COLO829 (cell line): ENCODE data around the gene HSP90B1.

Experiments used
- DNase-seq: peaks from one replicate; pipeline ENCODE4 v3.0.0; 2012; ENCODE audit warnings: low spot score

The HSP90B1 gene

DNA sequence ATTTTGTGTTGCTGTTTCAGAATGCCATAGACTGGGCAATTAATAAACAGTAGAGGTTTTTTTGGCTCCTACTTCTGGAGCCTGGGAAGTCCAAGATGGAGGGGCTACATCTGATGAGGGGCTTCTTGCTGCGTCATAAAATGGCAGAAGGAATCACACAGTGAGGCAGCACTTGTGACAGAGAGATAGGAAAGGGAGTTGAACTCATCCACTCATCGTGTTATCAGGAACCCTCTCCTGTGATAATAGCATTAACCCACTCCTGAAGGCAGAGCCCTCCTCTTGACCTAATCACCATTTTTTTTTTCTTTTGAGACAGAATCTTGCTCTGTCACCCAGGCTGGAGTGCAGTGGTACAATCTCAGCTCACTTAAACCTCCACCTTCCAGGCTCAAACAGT, 45.2 kb downstream of the HSP90B1 start:
- DNase-seq, result no peak

DNA sequence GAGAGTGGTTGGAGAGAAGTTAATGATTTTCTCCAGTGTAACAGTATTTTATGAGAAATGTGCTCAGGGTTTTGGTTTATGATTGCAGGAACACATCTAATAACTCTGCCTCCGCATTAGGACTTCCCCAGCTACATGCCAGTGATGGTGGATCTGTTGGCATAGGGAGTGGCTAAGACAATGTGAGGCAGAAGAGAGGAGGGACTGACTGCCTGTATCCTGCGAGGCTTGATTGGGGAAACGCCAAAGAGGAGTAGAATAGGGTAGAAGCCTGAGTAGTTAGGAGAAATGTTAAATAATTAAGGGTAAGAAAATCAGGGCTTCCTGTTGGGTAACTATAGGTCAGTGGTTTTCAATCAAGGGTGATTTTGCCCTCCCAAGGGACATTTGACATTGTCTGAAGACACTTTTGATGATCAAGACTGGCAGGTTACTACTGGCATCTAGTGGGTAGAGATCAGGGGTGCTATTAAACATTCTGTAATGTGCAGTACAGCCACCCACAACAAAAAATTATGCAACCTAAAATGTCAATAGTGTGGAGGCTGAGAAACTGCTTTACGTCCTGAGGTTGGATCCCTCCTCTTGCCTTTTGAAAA, 48.3 kb downstream of the HSP90B1 start:
- no peak for DNase-seq

DNA sequence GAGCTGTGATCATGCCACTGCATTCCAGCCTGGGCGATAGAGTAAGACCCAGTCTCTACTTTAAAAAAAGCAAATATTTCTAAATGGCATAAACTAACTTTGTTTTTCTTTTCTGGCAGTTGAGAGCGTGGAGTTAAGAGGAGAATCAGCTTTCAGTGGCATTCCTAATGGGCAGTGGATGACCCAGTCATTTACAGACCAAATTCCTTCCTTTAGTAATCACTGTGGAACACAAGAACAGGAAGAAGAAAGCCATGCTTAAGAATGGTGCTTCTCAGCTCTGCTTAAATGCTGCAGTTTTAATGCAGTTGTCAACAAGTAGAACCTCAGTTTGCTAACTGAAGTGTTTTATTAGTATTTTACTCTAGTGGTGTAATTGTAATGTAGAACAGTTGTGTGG, 56.6 kb downstream of the HSP90B1 start:
- DNase-seq, result no peak

DNA sequence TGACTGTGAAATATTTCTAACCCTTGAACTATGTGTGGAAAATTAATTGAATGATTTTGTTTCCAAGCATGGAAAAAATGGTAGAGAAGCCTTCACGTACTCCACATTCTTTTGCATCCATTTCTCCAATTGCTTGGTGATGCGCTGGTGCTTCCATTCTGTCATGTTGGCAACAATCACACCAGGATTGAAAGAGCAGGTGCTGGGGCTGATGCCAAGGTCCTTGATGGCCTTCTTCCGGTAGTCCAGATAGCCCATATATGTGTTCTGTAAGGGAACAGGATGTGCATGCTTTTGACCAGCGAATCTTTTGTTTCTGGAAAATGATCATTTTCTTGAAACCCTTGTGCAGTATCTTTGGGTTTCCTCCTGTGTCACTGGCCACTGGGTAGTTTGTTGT, 64.0 kb downstream of the HSP90B1 start:
- DNase-seq, result no peak

DNA sequence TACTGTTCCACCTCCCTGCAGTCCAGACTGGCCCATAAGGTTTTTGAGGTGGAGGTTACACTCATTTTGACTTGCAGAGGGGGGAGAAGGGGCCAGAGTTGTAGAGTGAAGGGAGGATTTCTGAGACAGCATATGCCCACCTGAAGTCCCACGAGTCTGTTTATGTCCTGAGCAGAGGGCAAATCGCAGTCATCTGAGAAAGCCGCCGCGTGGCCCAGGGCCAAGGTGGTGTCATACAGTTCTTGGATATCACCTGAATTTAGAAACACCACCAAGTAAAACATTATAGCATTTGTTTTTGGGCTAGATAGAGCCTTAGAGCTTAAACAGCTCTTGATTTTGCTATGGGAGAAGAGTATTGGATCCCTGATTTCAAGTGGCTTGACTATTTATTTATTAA, 66.4 kb downstream of the HSP90B1 start:
- no peak for DNase-seq

DNA sequence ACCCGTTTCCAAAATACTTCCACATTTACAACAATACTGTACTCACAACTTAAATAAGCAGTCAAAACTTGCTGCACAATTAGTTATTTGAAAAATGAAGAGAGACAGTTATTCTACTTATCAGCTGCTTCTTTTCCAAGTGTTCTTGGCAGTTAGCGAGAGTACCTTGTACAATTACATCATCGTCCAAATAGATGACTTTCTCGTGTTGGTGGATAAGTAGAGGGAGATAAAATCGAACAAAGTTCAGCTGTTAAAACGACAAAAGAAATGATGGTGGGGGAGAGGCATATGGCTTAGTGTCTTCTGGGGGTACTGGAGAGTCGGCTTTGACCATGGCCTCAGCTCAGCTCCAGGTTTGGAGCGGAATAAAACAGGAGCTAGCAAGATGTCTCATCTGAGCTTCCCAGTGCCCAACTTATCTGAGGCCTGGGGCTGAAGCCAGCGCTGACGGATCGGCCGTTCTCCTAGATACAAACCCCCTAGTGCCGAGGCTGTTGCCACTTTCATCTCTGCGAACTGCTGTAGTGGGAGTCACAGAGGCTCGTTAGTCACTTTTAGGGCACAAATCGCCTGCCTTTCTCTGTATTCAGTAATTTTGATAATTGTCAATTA, 67.2 kb downstream of the HSP90B1 start:
- no peak for DNase-seq
